Panc1 (cell line): Measurements from ENCODE around the gene PYM1.

ENCODE experiments used
- POLR2AphosphoS5 ChIP-seq: IDR thresholded peaks from 2 replicates; pipeline ENCODE4 v1.6.1; 2012; ENCODE audit warnings: mild to moderate bottlenecking, low read depth, low read length, moderate library complexity
- SIN3A ChIP-seq: IDR thresholded peaks from 2 replicates; pipeline ENCODE4 v1.6.1; 2012; ENCODE audit warnings: low read depth, mild to moderate bottlenecking, low read length, moderate library complexity, borderline replicate concordance; ENCODE audit not compliant: insufficient read depth
- TF ChIP-seq, protein P1 (sequence below): fragments of 450-650 bp; IDR thresholded peaks from 2 replicates; pipeline ENCODE4 v1.5.1; 2017; ENCODE audit warnings: mild to moderate bottlenecking
- TF ChIP-seq, protein P2 (sequence below), 2 experiments: IDR thresholded peaks; 2 replicates each; pipeline ENCODE4 v1.6.1; 2011 to 2012; ENCODE audit warnings: low read depth in 2 of 2, control low read depth in 1 of 2, low read length in 1 of 2, mild to moderate bottlenecking in 1 of 2, moderate library complexity in 1 of 2; ENCODE audit not compliant: insufficient read depth in 1 of 2

DNA sequence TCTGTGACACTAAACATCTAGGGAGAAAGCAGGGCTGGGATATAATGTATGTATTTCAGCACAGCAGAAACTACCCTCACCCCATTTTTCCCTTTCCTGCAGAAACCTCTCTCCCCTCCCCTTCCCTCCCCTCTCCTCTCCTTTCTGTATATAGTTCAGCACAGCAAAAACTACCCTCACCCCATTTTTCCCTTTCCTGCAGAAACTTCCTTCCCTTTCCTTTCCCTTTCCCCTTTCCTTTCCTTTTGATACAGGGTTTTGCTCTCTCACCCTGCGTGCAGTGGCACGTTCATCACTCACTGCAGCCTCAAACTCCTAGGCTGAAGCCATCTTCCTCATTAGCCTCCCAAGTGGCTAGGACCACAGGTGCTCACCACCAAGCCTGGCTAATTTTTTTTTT is 36.1 kb upstream of the PYM1 start:
- TF ChIP-seq, protein P1, sequence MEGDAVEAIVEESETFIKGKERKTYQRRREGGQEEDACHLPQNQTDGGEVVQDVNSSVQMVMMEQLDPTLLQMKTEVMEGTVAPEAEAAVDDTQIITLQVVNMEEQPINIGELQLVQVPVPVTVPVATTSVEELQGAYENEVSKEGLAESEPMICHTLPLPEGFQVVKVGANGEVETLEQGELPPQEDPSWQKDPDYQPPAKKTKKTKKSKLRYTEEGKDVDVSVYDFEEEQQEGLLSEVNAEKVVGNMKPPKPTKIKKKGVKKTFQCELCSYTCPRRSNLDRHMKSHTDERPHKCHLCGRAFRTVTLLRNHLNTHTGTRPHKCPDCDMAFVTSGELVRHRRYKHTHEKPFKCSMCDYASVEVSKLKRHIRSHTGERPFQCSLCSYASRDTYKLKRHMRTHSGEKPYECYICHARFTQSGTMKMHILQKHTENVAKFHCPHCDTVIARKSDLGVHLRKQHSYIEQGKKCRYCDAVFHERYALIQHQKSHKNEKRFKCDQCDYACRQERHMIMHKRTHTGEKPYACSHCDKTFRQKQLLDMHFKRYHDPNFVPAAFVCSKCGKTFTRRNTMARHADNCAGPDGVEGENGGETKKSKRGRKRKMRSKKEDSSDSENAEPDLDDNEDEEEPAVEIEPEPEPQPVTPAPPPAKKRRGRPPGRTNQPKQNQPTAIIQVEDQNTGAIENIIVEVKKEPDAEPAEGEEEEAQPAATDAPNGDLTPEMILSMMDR = no peak
- TF ChIP-seq POLR2AphosphoS5 (no peak), SIN3A (no peak)
- TF ChIP-seq, protein P2, sequence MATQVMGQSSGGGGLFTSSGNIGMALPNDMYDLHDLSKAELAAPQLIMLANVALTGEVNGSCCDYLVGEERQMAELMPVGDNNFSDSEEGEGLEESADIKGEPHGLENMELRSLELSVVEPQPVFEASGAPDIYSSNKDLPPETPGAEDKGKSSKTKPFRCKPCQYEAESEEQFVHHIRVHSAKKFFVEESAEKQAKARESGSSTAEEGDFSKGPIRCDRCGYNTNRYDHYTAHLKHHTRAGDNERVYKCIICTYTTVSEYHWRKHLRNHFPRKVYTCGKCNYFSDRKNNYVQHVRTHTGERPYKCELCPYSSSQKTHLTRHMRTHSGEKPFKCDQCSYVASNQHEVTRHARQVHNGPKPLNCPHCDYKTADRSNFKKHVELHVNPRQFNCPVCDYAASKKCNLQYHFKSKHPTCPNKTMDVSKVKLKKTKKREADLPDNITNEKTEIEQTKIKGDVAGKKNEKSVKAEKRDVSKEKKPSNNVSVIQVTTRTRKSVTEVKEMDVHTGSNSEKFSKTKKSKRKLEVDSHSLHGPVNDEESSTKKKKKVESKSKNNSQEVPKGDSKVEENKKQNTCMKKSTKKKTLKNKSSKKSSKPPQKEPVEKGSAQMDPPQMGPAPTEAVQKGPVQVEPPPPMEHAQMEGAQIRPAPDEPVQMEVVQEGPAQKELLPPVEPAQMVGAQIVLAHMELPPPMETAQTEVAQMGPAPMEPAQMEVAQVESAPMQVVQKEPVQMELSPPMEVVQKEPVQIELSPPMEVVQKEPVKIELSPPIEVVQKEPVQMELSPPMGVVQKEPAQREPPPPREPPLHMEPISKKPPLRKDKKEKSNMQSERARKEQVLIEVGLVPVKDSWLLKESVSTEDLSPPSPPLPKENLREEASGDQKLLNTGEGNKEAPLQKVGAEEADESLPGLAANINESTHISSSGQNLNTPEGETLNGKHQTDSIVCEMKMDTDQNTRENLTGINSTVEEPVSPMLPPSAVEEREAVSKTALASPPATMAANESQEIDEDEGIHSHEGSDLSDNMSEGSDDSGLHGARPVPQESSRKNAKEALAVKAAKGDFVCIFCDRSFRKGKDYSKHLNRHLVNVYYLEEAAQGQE (IDR thresholded peaks at IDR 0.05; ENCODE audit: insufficient read depth in 1 of 2, low read depth in 2 of 2, low read length in 1 of 2) = no peak
